Measurements from ENCODE around the gene SMOC2. TPM values are rescaled to one million over a fixed set of nuclear protein-coding genes. Genes with fewer than 3 reads are reported as not detected.
A peak's percentile ranks its signal among the peaks of the same experiment; 100 is the strongest.
"Not testable (repeated sequence)": the region's sequence is repeated elsewhere in the genome, so short reads cannot be mapped to it uniquely, and the experiment has no call there.

Gene SMOC2
- total RNA-seq, 1 donor from 2014 or later: 12.6 TPM

- no peak overlapping the region for H3K27ac ChIP-seq
- TF ChIP-seq CTCF (IDR thresholded peaks at IDR 0.05): no peak
- ATAC-seq (no peak), DNase-seq (no peak)
- H3K27me3 ChIP-seq (ENCODE audit: low read depth): no peaks in the 10 kb centered on the region
- H3K4me1 ChIP-seq: no peaks in the 10 kb centered on the region
- H3K9me3 ChIP-seq: no peaks in the 10 kb centered on the region
- no peaks in the 10 kb centered on the region for H3K36me3 ChIP-seq
- intact Hi-C loops (cut with DNase I): no loop called here
- no peak overlapping the region for H3K4me3 ChIP-seq
Measured at GRCh38 chr6:168674595-168674994, 233.6 kb downstream of the SMOC2 start.

GRCh38 chr6:168675375-168675774, 234.4 kb downstream of the SMOC2 start:
- ATAC-seq: no peak
- no peak for TF ChIP-seq CTCF (IDR thresholded peaks at IDR 0.05)
- no peak overlapping the region for H3K27ac ChIP-seq

DNA sequence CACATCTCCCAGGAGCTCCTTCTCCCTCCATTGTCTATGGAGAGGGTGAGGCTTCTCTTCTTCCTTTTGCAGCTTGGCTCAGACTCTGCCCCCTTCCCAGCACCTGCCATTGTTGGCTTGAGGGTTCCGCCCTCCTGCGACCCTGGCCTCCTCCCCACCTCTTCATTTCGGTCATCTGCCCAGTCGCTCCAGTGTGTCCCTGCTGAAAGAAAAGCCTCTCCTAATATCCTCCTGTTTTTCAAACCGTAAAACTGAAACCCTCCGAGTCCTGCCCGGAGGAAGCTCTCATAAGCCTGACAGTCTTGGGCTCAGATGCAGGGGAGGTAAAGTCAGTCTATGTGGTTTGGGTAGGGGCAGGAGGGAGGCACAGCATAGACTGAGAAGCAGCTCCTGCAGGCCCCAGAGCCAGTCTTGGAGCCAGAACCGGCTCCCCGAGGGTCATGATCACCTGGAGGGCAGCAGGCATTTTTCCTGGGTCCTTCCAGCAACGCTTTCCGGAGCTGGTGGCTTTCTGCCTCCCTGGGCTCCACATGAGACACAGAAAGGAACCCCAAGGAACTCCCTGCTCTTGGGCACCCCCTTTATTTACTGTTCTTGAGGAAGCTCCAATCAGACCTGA, 235.1 kb downstream of the SMOC2 start:
- H3K36me3 ChIP-seq: no peaks in the 10 kb centered on the region
- DNase-seq (no peak), ATAC-seq (no peak)
- H3K4me1 ChIP-seq: no peaks in the 10 kb centered on the region
- intact Hi-C loops (cut with DNase I): no loop called here
- no peak overlapping the region for H3K27ac ChIP-seq
- H3K9me3 ChIP-seq: no peaks in the 10 kb centered on the region
- H3K27me3 ChIP-seq (ENCODE audit: low read depth): no peaks in the 10 kb centered on the region
- no peak for TF ChIP-seq CTCF (IDR thresholded peaks at IDR 0.05)
- no peak overlapping the region for H3K4me3 ChIP-seq

More at GRCh38 chr6:168675375-168675774, 234.4 kb downstream of the SMOC2 start:
- Histone ChIP-seq H3K9me3 (no peaks in the 10 kb centered on the region), H3K36me3 (no peaks in the 10 kb centered on the region), H3K4me3 (no peak overlapping the region), H3K27me3 (ENCODE audit: low read depth) (no peaks in the 10 kb centered on the region), H3K4me1 (no peaks in the 10 kb centered on the region)
- intact Hi-C loops (cut with DNase I): no loop called here
- no peak for DNase-seq

GRCh38 chr6:168676552-168677322, 235.8 kb downstream of the SMOC2 start:
- no peaks in the 10 kb centered on the region for H3K36me3 ChIP-seq
- H3K9me3 ChIP-seq: no peaks in the 10 kb centered on the region
- DNase-seq (no peak), ATAC-seq (peak in 1 of 2 donors; percentile 31)
- no peak overlapping the region for H3K27ac ChIP-seq
- H3K27me3 ChIP-seq (ENCODE audit: low read depth): no peaks in the 10 kb centered on the region
- no peaks in the 10 kb centered on the region for H3K4me1 ChIP-seq
- no peak for TF ChIP-seq CTCF (IDR thresholded peaks at IDR 0.05)
- intact Hi-C loops (cut with DNase I): no loop called here
- no peak overlapping the region for H3K4me3 ChIP-seq

DNA sequence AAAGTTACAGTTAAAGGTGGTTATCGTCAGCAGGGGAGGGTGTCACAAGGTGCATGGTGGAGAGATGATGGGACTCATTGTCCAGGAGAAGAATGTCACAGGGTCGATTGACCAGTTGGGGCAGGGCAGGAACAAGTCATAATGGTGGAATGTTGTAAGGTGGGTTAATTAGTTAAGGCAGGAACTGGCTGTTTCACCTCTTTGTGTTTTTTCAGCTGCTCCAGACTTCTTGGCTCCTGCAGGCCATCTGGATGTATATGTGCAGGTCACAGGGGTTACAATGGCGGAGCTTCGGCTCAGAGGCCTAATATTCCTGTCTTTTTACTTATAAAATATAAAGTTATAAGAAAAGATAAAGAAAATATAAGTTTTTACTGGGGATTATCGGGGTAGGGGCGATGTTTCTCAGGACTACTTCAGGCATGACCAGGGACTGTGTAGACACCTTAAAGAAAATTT, 236.4 kb downstream of the SMOC2 start:
- H3K9me3 ChIP-seq; H3K27me3 ChIP-seq (ENCODE audit: low read depth); DNase-seq; H3K4me1 ChIP-seq; H3K27ac ChIP-seq; intact Hi-C loops (cut with DNase I); H3K36me3 ChIP-seq; ATAC-seq; H3K4me3 ChIP-seq: not testable (repeated sequence)

- Histone ChIP-seq H3K4me1 (no peaks in the 10 kb centered on the region), H3K36me3 (no peaks in the 10 kb centered on the region), H3K9me3 (no peaks in the 10 kb centered on the region), H3K4me3 (no peak overlapping the region), H3K27ac (no peak overlapping the region), H3K27me3 (ENCODE audit: low read depth) (no peaks in the 10 kb centered on the region)
- intact Hi-C loops (cut with DNase I): no loop called here
- peak in 1 of 2 donors; percentile 45 for ATAC-seq
- no peak for TF ChIP-seq CTCF (IDR thresholded peaks at IDR 0.05)
- DNase-seq: no peak
Measured at GRCh38 chr6:168678077-168678476, 237.1 kb downstream of the SMOC2 start.

Measured in lower lobe of right lung (tissue), 2 donors.